Activated CD8-positive, alpha-beta memory T cell treated with anti-CD3 and anti-CD28 coated beads, Interleukin-2, amount 50 U/mL, for 1 hour (primary cell): ENCODE measurements around the gene PLK5.
A peak's percentile ranks its signal among the peaks of the same experiment; 100 is the strongest.
"Not testable (repeated sequence)": the region's sequence is repeated elsewhere in the genome, so short reads cannot be mapped to it uniquely, and the experiment has no call there.

Experiments
- DNase-seq: peaks from one replicate; pipeline ENCODE4 v3.0.0-alpha.2; 2020; ENCODE audit errors: extremely low read depth

PLK5 gene

DNA sequence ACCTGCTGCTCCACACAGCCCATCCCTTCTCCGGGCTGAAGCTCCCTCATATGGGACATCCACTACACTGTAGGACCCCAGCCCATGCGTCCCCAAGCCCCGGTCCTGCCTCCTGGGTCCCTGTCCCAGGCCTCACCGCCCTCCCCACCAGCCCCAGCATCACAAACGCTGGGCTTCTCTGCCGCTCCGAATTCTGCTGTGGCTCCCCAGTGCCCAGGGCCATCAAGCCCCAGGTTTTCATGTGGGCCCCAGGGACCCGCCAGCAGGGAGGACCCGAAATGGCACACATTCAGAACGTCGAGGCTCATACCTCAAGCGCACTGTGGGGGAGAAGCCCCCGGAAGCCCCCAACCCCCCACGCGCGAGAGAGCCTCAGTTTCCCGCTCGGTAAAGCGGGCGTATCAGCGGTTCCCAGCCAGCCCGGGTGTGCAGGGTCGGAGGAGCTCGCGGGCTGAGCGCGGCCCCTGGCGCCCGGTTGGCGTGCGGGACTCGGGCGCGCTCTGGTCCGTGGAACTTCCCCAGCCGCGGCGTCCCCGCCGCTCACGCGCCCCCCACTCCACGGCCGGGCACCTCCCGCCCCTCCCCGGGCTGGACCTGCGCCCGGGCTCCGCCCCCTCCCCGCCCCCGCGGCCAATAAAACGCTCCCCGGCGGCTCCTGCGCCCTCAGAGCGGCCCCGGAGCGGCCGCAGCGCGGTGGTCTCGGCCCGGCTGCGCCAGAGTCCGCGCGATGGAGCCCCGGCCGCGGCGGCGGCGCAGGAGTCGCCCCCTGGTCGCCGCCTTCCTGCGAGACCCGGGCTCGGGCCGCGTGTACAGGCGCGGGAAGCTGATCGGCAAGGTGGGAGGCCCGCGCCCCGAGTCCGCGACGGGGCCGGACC, at the start of gene PLK5:
PLK5 (plus strand) TSS at position 666 of the 875 bp plus-strand sequence. CDS start 2,920 bp downstream, outside the sequence.
- DNase-seq: no peak

DNA sequence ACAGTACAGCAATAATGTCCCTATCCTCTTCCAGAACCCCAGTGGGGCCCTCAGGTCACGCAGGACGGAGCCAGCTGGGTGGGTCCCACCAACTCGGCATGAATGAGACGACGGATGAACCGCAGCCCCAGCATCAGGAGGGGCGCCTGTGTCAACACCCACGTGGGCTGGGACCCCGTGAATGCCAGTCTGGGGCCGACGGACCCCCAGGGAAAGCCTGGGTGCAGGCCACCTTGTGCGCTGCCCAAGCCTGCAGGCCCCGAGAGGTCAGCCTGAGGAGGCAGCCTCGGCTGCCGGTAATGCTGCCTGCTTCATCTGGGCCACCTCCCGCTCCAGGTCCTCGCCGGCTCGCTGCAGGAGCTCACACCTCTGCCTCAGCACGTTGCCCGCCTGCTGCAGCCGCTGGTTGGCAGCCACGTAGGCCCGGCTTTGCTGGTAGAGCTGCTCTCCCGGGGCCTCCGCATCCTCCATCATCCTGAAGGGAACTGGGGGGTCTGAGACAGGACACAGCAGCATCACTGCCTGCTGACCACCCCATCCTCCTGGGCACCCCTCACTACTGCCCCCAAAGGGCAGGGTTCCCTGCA, 49.0 kb upstream of the PLK5 start:
- DNase-seq: no peak

- no peak for DNase-seq
Measured at GRCh38 chr19:1475751-1476437, 48.0 kb upstream of the PLK5 start.

GRCh38 chr19:1477056-1477455, 46.8 kb upstream of the PLK5 start:
- DNase-seq: not testable (repeated sequence)

DNA sequence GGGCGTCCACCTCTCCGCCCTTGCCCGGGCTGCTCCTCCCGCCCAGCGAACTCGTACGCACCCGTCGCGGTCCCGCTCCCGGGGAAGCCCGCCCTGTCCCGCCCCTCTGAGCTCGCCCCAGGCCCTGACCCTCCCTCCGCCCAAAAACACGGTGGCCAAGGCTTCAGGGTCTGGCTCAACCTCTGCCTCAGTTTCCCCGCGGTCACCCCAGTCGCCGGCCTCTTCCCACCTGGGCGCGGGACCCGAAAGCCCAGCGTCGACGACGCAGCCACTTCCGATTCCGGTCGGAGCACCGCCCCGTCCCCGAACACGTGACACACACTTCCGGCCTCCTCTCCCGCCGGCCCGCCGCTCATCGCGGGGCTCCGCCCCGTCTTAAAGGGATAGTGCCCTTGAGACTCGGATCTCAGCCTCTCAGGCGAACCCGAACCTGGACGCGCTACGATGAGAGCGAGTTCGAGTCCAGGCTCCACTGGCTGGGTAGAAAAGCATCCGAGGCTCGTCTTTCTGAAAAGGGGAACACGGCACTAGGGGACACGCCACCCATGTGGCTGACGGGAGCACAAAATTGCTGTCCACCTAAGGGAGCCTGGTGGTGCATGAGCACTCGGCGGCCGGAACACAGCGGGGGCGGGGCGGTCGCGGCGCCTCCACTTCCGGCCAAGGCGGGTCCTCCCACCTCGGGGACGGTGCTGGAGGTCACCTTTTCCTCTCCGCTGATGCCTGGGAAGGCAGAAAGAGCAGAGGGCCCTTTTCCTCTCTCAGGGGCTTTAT, 44.8 kb upstream of the PLK5 start, which contains the start of gene C19orf25:
C19orf25 (minus strand) TSS at position 282 of the 774 bp plus-strand sequence. CDS start 312 bp downstream, outside the sequence.
- DNase-seq: peak; percentile 60

DNA sequence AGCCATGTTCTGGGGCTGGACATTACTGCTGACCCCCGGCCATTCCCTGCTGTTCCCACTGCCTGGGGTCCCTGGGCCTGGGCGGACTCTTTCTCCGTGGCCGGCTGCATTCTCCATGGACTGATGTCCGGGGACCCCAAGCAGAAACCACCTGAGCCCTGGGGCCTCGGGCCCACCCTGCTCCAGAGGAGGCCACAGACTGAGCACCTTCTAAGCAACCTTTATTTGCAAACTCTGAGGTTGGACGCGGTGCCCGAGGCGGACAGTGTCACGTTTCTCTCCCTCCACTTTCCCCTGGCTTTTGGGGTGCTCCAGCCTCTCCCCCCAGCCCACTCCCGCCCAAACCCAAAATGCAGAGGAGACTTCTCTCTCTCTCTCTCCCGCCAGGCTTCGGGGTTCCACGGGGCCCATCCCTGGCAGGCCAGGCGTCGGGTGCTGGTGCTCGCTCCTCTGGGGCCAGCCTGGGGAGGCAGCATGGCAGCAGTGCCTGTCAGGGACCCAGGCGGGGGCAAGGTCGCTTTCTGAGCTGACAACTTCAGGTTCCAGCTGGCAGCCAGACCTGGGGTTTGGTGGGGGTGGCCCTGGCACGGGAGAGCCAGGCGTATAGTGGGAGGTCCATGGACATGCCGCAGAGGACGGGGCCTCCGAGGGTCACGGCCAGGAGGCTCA, 42.5 kb upstream of the PLK5 start:
- no peak for DNase-seq

DNA sequence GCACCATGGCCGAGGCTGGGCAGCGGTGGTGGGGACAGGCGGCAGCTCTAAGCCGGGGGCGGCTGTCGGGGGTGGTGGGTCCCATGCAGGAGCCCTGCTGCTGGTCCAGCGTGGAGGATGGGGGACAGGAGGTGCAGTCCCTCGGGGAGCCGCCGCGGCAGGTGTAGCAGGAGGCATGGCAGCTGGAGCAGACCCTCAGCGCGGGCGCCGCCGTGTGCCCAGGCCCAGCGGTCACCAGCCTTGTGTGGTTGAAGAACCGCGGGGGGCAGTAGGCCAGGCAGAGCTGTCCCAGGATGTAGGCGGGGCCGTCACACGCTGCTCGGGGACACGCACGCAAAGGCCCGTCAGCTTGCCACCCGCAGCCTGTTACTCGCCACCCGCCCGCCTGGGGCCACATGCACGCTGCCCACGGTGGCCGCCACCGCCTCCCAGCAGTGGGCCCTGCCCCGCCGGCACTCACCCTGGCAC, 42.0 kb upstream of the PLK5 start:
- DNase-seq: no peak

- no peak for DNase-seq
Measured at GRCh38 chr19:1482361-1483130, 41.3 kb upstream of the PLK5 start.

DNA sequence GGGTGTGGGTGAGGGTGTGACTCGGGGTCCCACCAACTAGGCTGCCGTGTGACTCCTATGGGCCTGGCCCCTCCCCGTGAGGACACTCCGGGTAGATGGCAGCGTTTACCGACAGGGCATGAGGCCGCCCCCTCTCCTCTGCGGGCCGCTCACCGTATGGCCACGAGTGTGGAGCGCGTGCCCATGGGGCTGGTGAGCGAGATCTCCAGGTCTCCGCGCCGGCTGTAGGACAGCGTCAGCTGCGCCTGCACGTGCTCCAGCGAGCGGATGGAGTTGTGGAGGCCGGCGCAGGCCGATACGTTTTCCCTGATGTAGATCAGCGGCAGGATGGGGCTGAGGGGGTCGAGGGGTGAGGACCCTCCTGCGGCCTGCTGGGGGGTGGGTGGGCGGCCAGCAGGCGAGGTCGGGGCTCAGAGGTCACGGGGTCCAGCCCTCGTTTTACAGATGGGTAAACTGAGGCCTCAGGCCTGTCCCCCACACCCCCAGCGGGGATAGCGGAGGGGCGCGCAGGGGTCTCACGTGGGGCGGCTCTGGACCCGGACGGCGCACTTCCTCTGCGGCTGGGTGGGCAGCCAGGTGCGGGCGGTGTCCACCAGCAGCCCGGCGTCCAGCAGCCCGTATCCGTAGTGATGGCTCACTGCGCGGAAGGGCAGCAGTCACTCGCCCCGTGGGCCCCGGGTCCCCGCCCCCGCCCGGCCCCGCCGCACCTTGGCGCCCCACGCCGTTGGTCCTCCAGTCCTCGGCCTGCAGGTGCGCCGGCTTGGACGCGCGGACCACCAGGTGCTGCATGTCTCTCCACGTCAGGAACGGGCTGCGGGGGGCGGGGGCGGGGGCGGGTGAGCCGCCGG, 40.5 kb upstream of the PLK5 start:
- DNase-seq: no peak

GRCh38 chr19:1483979-1484428, 39.9 kb upstream of the PLK5 start:
- DNase-seq: no peak

- no peak for DNase-seq
Measured at GRCh38 chr19:1486720-1487575, 36.9 kb upstream of the PLK5 start.

- no peak for DNase-seq
Measured at GRCh38 chr19:1487576-1488281, 36.1 kb upstream of the PLK5 start.

DNA sequence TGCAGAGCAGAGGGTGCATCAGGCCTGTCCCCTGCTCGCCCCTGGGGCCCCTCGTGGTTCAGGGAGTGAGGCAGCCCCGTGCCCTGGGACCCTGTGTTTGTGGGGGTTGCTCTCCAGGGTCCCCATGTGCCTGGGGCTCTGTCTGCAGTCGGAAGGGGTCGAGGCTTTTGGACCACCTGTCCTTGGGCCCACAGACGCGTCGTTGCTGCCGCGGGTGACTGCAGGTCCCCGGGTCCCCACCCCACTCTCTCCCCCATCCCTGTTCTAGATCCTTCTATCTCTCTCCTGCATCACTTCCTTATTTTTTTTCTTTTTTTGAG, 35.6 kb upstream of the PLK5 start:
- DNase-seq: no peak

GRCh38 chr19:1489463-1490310, 34.2 kb upstream of the PLK5 start:
- DNase-seq: no peak

- DNase-seq: peak; percentile 97
Measured at GRCh38 chr19:1490311-1491113, 33.4 kb upstream of the PLK5 start, which contains the start of gene PCSK4. Gene PCSK4 (minus strand): TSS chr19:1490350. CDS start chr19:1490346, 4 bp downstream.
